HepG2 (cell line): ENCODE results near the gene TMEM150C. TPM values are rescaled to one million over a fixed set of nuclear protein-coding genes. Genes with fewer than 3 reads are reported as not detected.

Experiments used
- ATAC-seq: fragments of 200-7000 bp; cut with Tn5 transposase; 3 replicates; pipeline ENCODE4 v1.9.1; 2020; ENCODE audit warnings: mild to moderate bottlenecking, moderate library complexity
- BruUV-seq: library from RNA; stranded (reverse); fragments of 400-500 nt; replicated peaks from 2 replicates; lab custom pipeline; 2021; lab: Mats Ljungman, UMichigan
- CTCF ChIA-PET: fragments of 300-600 bp; formaldehyde crosslinking; extraction: SDS; loops from one replicate; lab custom pipeline; 2021; ENCODE audit warnings: low total read pairs, inconsistent platforms, low intra/inter-chr PET ratio; lab: Yijun Ruan, JAX
- POLR2A ChIA-PET: fragments of 350-600 bp; sonication (Branson Sonifier 250); formaldehyde crosslinking; loops from one replicate; lab custom pipeline; 2020; ENCODE audit warnings: antibody characterized with exemption, inconsistent platforms; lab: Yijun Ruan, JAX
- DNase-seq: peaks from one replicate; pipeline ENCODE4 v3.0.0-alpha.2; 2015; ENCODE audit warnings: low spot score
- FAIRE-seq: peaks from 3 replicates; lab custom pipeline; 2011; peaks lifted over from hg19 to GRCh38; lab: Jason Lieb, UNC
- H2AFZ ChIP-seq: one replicate; pipeline ENCODE4 v1.6.1; 2011; ENCODE audit warnings: low read length, inconsistent platforms
- H3K27ac ChIP-seq: fragments of 300-600 bp; 3 replicates; pipeline ENCODE4 v1.8.0; 2011; ENCODE audit warnings: mixed run types, mild to moderate bottlenecking, mixed read lengths, low read length, inconsistent platforms; ENCODE audit not compliant: insufficient read depth; ENCODE audit errors: extremely low read length
- H3K27me3 ChIP-seq, 2 experiments: fragments of 200-600 bp in 1 of 2; 2 replicates in 1 of 2; 3 replicates in 1 of 2; pipeline versions ENCODE4 v1.6.0 to v1.8.0; 2011; ENCODE audit warnings: low read length in 2 of 2, mild to moderate bottlenecking in 2 of 2, moderate library complexity in 2 of 2, inconsistent platforms in 1 of 2; ENCODE audit not compliant: insufficient read depth in 2 of 2, control insufficient read depth in 1 of 2
- H3K36me3 ChIP-seq, 2 experiments: fragments of 200-600 bp in 1 of 2; replicated peaks in 1 of 2; 2 replicates in 1 of 2; 3 replicates in 1 of 2; pipeline versions ENCODE4 v1.5.1 to v1.8.0; 2011; ENCODE audit warnings: low read length in 2 of 2, inconsistent platforms in 1 of 2; ENCODE audit not compliant: insufficient read depth in 2 of 2, control insufficient read depth in 1 of 2
- H3K4me1 ChIP-seq: 2 replicates; pipeline ENCODE4 v1.5.1; 2012; ENCODE audit warnings: low read length, inconsistent platforms; ENCODE audit not compliant: insufficient read depth
- H3K4me2 ChIP-seq: 2 replicates; pipeline ENCODE4 v1.6.0; 2011; ENCODE audit warnings: low read depth, low read length, inconsistent platforms
- H3K4me3 ChIP-seq, 3 experiments: fragments of 200-600 bp in 1 of 3; sonication (generic), shearing (Covaris generic) in 1 of 3; replicated peaks in 1 of 3; 2 replicates each; pipeline ENCODE4 v1.5.1; 2011 to 2016; ENCODE audit warnings: low read length in 3 of 3, inconsistent platforms in 2 of 3, low read depth in 2 of 3, mild to moderate bottlenecking in 2 of 3, control low read depth in 1 of 3, mixed read lengths in 1 of 3; ENCODE audit not compliant: insufficient read depth in 1 of 3
- H3K79me2 ChIP-seq: one replicate; pipeline ENCODE4 v1.6.1; 2011; ENCODE audit warnings: low read length, inconsistent platforms; ENCODE audit not compliant: insufficient read depth
- H3K9ac ChIP-seq: 2 replicates; pipeline ENCODE4 v1.6.0; 2011; ENCODE audit warnings: mild to moderate bottlenecking, low read depth, low read length, inconsistent platforms; ENCODE audit not compliant: insufficient read depth
- H3K9me3 ChIP-seq: 2 replicates; pipeline ENCODE4 v1.5.1; 2012; ENCODE audit warnings: mild to moderate bottlenecking, low read length
- H4K20me1 ChIP-seq: 2 replicates; pipeline ENCODE4 v1.6.0; 2011; ENCODE audit warnings: inconsistent platforms, mild to moderate bottlenecking, low read length, moderate library complexity; ENCODE audit not compliant: insufficient read depth
- ATRX ChIP-seq: sonication (generic); formaldehyde crosslinking; IDR thresholded peaks from 2 replicates; pipeline ENCODE4 v1.4.0; 2020; ENCODE audit warnings: missing genetic modification reagents, borderline replicate concordance
- ESRRA ChIP-seq: sonication (generic); formaldehyde crosslinking; IDR thresholded peaks from 2 replicates; pipeline ENCODE4 v1.5.1; 2020; ENCODE audit warnings: mild to moderate bottlenecking, low read depth, missing genetic modification reagents
- JUND ChIP-seq: sonication (generic); formaldehyde crosslinking; IDR thresholded peaks from 2 replicates; pipeline ENCODE4 v1.8.0; 2022; ENCODE audit warnings: mild to moderate bottlenecking, missing genetic modification reagents
- LRRFIP1 ChIP-seq: sonication (generic); formaldehyde crosslinking; conservative IDR thresholded peaks from 2 replicates; pipeline ENCODE4 v1.4.0; 2020; ENCODE audit warnings: missing genetic modification reagents
- MXI1 ChIP-seq: IDR thresholded peaks from 3 replicates; pipeline ENCODE4 v1.6.1; 2012; ENCODE audit warnings: low read depth, low read length, inconsistent platforms, borderline replicate concordance
- TOPORS ChIP-seq: sonication (generic); formaldehyde crosslinking; IDR thresholded peaks from 2 replicates; pipeline ENCODE4 v1.8.0; 2023; ENCODE audit warnings: mild to moderate bottlenecking, missing genetic modification reagents
- ZNF652 ChIP-seq: IDR thresholded peaks from 2 replicates; pipeline ENCODE4 v1.6.1; 2016; ENCODE audit warnings: low read depth, borderline replicate concordance
- ZNF691 ChIP-seq: sonication (generic); formaldehyde crosslinking; IDR thresholded peaks from 2 replicates; pipeline ENCODE4 v1.4.0; 2020; ENCODE audit warnings: missing genetic modification reagents, low read depth, mild to moderate bottlenecking, borderline replicate concordance
- ZNF878 ChIP-seq: sonication (generic); formaldehyde crosslinking; IDR thresholded peaks from 2 replicates; pipeline ENCODE4 v1.8.1; 2023; ENCODE audit warnings: mild to moderate bottlenecking, missing genetic modification reagents, moderate library complexity
- WGBS: methylation state at CpG from one replicate; pipeline ENCODE4 v1.1.6; 2017; ENCODE audit warnings: low lambda C conversion rate; 5-methylcytosine and 5-hydroxymethylcytosine counted together
- in situ Hi-C: cut with HindIII; loops from 2 replicates; pipeline ENCODE4 v1.10.0; 2017; ENCODE audit warnings: low pct_unique_long_range_greater_than_20kb; ENCODE audit not compliant: extremely low pct_ligation_motif_present
- intact Hi-C: fragments of 100-400 bp; cut with micrococcal nuclease; formaldehyde crosslinking; loops from one replicate; pipeline ENCODE4 v1.10.0; 2022; ENCODE audit not compliant: unreplicated experiment
- polyA plus RNA-seq, 8 experiments: library from polyadenylated mRNA; depleted of rRNA in 3 of 8; stranded (reverse) in 7 of 8; unstranded in 1 of 8; fragments of >200 nt; fragmentation: Illumina TruSeq in 4 of 8; extraction: Trizol in 4 of 8; gene quantifications; 2 replicates each; pipeline versions ENCODE4 v1.2.1 to v1.2.3, GENCODE V29; 2011 to 2016; ENCODE audit warnings: low read depth in 4 of 8, missing spikeins in 1 of 8, mixed read lengths in 1 of 8; ENCODE audit not compliant: insufficient read depth in 1 of 8
- total RNA-seq, 5 experiments: library from RNA; depleted of rRNA; stranded (reverse); fragments of >200 nt; fragmentation: Illumina TruSeq; extraction: Trizol; gene quantifications; 2 replicates each; pipeline ENCODE4 v1.2.3, GENCODE V29; 2016; ENCODE audit warnings: low read depth in 1 of 5

TMEM150C gene
- total and polyA plus RNA-seq, 2 of the 13 experiments (the other 11 are each of a cell fraction or from before 2014, with no cell fraction given), result 0.33 to 0.42 TPM

GRCh38 chr4:82591592-82591991, 29.8 kb upstream of the TMEM150C start:
- DNase-seq, result no peak
- ATAC-seq, result no peak
- no peak for TF ChIP-seq ZNF691 (CRISPR knock-in tag)
- no peak for TF ChIP-seq JUND
- TF ChIP-seq ESRRA (CRISPR knock-in tag), result no peak
- TF ChIP-seq TOPORS (CRISPR knock-in tag), result no peak
- TF ChIP-seq MXI1, result no peak
- peak; percentile 70; the same call in 1 of the 2 replicates for TF ChIP-seq ZNF652 (CRISPR knock-in tag)
- TF ChIP-seq ZNF878 (CRISPR knock-in tag), result no peak
- no peak for TF ChIP-seq ATRX (CRISPR knock-in tag)
- TF ChIP-seq LRRFIP1 (CRISPR knock-in tag), result no peak
- no peaks in the 10 kb centered on the region for H3K79me2 ChIP-seq
- H4K20me1 ChIP-seq, result no peaks in the 10 kb centered on the region
- POLR2A ChIA-PET, result no interaction called here
- no TSS peak for BruUV-seq
- H3K9me3 ChIP-seq, result no peaks in the 10 kb centered on the region
- intact Hi-C loops, result no loop called here
- no peaks in the 10 kb centered on the region for H3K27me3 ChIP-seq
- H3K9ac ChIP-seq, result no peak overlapping the region
- WGBS, result 13% methylated on average over 5 of the region's 5 CpGs
- no peaks in the 10 kb centered on the region for H3K36me3 ChIP-seq
- CTCF ChIA-PET, result no interaction called here
- no peak overlapping the region for H2AFZ ChIP-seq
- no peak for FAIRE-seq
- no peaks in the 10 kb centered on the region for H3K4me1 ChIP-seq
- H3K4me2 ChIP-seq, result no peak overlapping the region
- in situ Hi-C loops, result no loop called here
- no peak overlapping the region for H3K4me3 ChIP-seq
- H3K27ac ChIP-seq, result no peak overlapping the region
